K562 (cell line): ENCODE results near the gene DCTN2. TPM values are rescaled to one million over a fixed set of nuclear protein-coding genes. Genes with fewer than 3 reads are reported as not detected.
A peak's percentile ranks its signal among the peaks of the same experiment; 100 is the strongest.

Source experiments
- ATF4 ChIP-seq: fragments of 450-650 bp; formaldehyde crosslinking; IDR thresholded peaks from 2 replicates; pipeline ENCODE4 v1.4.0; 2022; ENCODE audit warnings: mild to moderate bottlenecking, moderate library complexity
- CEBPG ChIP-seq, 3 experiments: fragments of 200-800 bp in 1 of 3; sonication (Bioruptor generic) in 1 of 3; sonication (generic) in 1 of 3; formaldehyde crosslinking in 1 of 3; IDR thresholded peaks in 2 of 3; conservative IDR thresholded peaks in 1 of 3; 2 replicates each; pipeline versions ENCODE4 v1.6.1 to v1.8.0; 2016 to 2022; ENCODE audit warnings: missing compliant biosample characterization in 2 of 3, missing genetic modification characterization in 2 of 3, mild to moderate bottlenecking in 1 of 3, missing genetic modification reagents in 1 of 3
- HDAC3 ChIP-seq: fragments of 450-650 bp; IDR thresholded peaks from 2 replicates; pipeline ENCODE4 v1.6.1; 2018; ENCODE audit warnings: borderline replicate concordance, mild to moderate bottlenecking, moderate library complexity; ENCODE audit not compliant: partially characterized antibody
- MLLT1 ChIP-seq, 2 experiments: fragments of 450-650 bp; IDR thresholded peaks; 2 replicates each; pipeline ENCODE4 v1.6.1; 2016
- PHF8 ChIP-seq: fragments of 200-600 bp; sonication (generic); IDR thresholded peaks from 2 replicates; pipeline ENCODE4 v1.6.1; 2012; ENCODE audit warnings: mixed run types, mild to moderate bottlenecking, inconsistent platforms, low read length, moderate library complexity, borderline replicate concordance
- SUPT5H ChIP-seq: fragments of 450-650 bp; IDR thresholded peaks from 2 replicates; pipeline ENCODE4 v1.6.1; 2016
- THRAP3 ChIP-seq: fragments of 450-650 bp; IDR thresholded peaks from 2 replicates; pipeline ENCODE4 v1.6.1; 2016; ENCODE audit warnings: mild to moderate bottlenecking, inconsistent platforms, borderline replicate concordance
- THRB ChIP-seq: fragments of 450-650 bp; formaldehyde crosslinking; conservative IDR thresholded peaks from 2 replicates; pipeline ENCODE4 v1.4.0; 2022; ENCODE audit warnings: mild to moderate bottlenecking, missing genetic modification characterization
- ZBTB40 ChIP-seq, 2 experiments: fragments of 450-650 bp in 1 of 2; sonication (generic) in 1 of 2; formaldehyde crosslinking in 1 of 2; IDR thresholded peaks; 2 replicates each; pipeline versions ENCODE4 v1.7.1 to v1.9.0; 2016 to 2022; ENCODE audit warnings: inconsistent platforms in 1 of 2, mild to moderate bottlenecking in 1 of 2, missing genetic modification reagents in 1 of 2
- ZBTB8A ChIP-seq: fragments of 450-650 bp; IDR thresholded peaks from 2 replicates; pipeline ENCODE4 v1.6.1; 2018; ENCODE audit warnings: mild to moderate bottlenecking, moderate library complexity; ENCODE audit not compliant: partially characterized antibody
- polyA plus RNA-seq, 8 experiments: library from polyadenylated mRNA; depleted of rRNA in 4 of 8; stranded (reverse) in 5 of 8; unstranded in 3 of 8; fragments of >200 nt; fragmentation: Nextera tagmentation in 2 of 8; fragmentation: Illumina TruSeq in 1 of 8; extraction: Ambion mirVana in 2 of 8; extraction: Trizol in 1 of 8; gene quantifications; 2 replicates each; pipeline versions ENCODE4 v1.2.1 to v1.2.3, GENCODE V29; 2011 to 2014; ENCODE audit warnings: inconsistent platforms in 1 of 8, missing spikeins in 1 of 8
- total RNA-seq, 7 experiments: library from RNA; depleted of rRNA in 6 of 7; stranded (reverse); fragments of >200 nt in 6 of 7; fragmentation: Illumina TruSeq in 2 of 7; extraction: Trizol in 2 of 7; gene quantifications; 2 replicates each; pipeline versions ENCODE4 v1.2.1 to v1.2.3, GENCODE V29; 2011 to 2021; ENCODE audit warnings: low replicate concordance in 1 of 7

The DCTN2 gene
- total and polyA plus RNA-seq, 9 of the 15 experiments (the other 6 are each of a cell fraction or from before 2014, with no cell fraction given), result 43.6 to 270 (median 125) TPM

- 0 out of 2 replicates have a peak, but pooled peaks have one; percentile 19 for TF ChIP-seq ZBTB40 (IDR thresholded peaks at IDR 0.05)
- no peak for TF ChIP-seq ZBTB40 (CRISPR knock-in tag; IDR thresholded peaks at IDR 0.05)
- TF ChIP-seq SUPT5H, result peak; percentile 22
- TF ChIP-seq CEBPG (CRISPR knock-in tag; IDR thresholded peaks at IDR 0.05), result peak; percentile 84
- TF ChIP-seq CEBPG (tag; conservative IDR thresholded peaks at IDR 0.05 in 1 of 2, IDR thresholded peaks at IDR 0.05 in 1 of 2), result 0 out of 4 replicates have a peak, but pooled peaks of 1 of the 2 experiments have one; percentile 16
- no peak for TF ChIP-seq ZBTB8A
- peak in 1 of 2 experiments; percentile 15; a peak in 1 of 4 replicates for TF ChIP-seq MLLT1 (IDR thresholded peaks at IDR 0.05)
- peak; percentile 10 for TF ChIP-seq HDAC3
- TF ChIP-seq THRB, result 0 out of 2 replicates have a peak, but pooled peaks have one; percentile 34
- TF ChIP-seq THRAP3, result peak; percentile 57; the same call in 1 of the 2 replicates
- TF ChIP-seq PHF8, result no peak
- no peak for TF ChIP-seq ATF4 (CRISPR knock-in tag)
Measured at GRCh38 chr12:57518920-57519795, 27.8 kb downstream of the DCTN2 start (continued).
